ENCODE data around the gene MYL2.
"Not testable (repeated sequence)": the region's sequence is repeated elsewhere in the genome, so short reads cannot be mapped to it uniquely, and the experiment has no call there.

Gene MYL2, protein sequence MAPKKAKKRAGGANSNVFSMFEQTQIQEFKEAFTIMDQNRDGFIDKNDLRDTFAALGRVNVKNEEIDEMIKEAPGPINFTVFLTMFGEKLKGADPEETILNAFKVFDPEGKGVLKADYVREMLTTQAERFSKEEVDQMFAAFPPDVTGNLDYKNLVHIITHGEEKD

GRCh38 chr12:110920324-110920910, at the start of gene MYL2:
TSS of gene MYL2 (minus strand) at chr12:110920579. CDS start at chr12:110920529, 50 bp downstream.
- DNase-seq: no peak

GRCh38 chr12:110966081-110966760, 45.8 kb upstream of the MYL2 start:
- no peak for DNase-seq

GRCh38 chr12:110965574-110965973, 45.2 kb upstream of the MYL2 start:
- no peak for DNase-seq

DNA sequence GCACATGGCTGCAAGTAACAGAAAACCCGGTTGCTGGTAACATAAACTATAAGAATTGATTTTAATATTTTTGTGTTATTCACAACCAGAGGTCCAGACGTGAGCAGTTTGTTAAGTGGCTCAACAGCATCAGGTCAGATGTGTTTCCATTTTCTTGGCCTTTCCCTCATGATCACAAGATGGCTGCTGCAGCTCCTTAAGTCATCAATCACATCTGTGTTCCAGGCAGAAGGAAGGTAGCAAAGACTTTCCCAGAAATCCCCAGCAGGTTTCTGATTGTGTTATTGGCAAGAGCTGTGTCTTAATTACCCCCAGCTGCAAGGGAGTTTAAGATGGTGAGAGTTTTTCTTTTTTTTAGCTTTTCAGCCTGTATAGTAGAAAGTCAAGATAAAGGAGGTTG, 40.4 kb upstream of the MYL2 start:
- no peak for DNase-seq

- no peak for DNase-seq
Measured at GRCh38 chr12:110957652-110958051, 37.3 kb upstream of the MYL2 start.

- no peak for DNase-seq
Measured at GRCh38 chr12:110957159-110957558, 36.8 kb upstream of the MYL2 start.

DNA sequence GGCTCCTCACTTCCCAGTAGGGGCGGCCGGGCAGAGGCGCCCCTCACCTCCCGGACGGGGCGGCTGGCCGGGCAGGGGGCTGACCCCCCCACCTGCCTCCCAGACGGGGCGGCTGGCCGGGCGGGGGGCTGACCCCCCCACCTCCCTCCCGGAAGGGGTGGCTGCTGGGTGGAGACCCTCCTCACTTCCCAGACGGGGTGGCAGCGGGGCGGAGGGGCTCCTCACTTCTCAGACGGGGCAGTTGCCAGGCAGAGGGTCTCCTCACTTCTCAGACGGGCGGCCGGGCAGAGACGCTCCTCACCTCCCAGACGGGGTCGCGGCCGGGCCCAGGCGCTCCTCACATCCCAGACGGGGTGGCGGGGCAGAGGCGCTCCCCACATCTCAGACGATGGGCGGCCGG, 30.5 kb upstream of the MYL2 start:
- DNase-seq: not testable (repeated sequence)

DNA sequence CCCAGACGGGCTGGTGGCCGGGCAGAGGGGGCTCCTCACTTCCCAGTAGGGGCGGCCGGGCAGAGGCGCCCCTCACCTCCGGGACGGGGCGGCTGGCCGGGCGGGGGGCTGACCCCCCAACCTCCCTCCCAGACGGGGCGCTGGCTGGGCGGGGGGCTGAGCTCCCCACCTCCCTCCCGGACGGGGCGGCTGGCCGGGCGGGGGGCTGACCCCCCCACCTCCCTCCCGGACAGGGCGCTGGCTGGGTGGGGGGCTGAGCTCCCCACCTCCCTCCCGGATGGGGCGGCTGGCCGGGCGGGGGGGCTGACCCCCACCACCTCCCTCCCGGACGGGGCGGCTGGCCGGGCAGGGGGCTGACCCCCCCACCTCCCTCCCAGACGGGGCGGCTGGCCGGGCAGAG, 30.1 kb upstream of the MYL2 start:
- DNase-seq: not testable (repeated sequence)

GRCh38 chr12:110948041-110948440, 27.7 kb upstream of the MYL2 start:
- DNase-seq: no peak

- DNase-seq: no peak
Measured at GRCh38 chr12:110943373-110943772, 23.0 kb upstream of the MYL2 start.

- DNase-seq: no peak
Measured at GRCh38 chr12:110941391-110941790, 21.0 kb upstream of the MYL2 start.

DNA sequence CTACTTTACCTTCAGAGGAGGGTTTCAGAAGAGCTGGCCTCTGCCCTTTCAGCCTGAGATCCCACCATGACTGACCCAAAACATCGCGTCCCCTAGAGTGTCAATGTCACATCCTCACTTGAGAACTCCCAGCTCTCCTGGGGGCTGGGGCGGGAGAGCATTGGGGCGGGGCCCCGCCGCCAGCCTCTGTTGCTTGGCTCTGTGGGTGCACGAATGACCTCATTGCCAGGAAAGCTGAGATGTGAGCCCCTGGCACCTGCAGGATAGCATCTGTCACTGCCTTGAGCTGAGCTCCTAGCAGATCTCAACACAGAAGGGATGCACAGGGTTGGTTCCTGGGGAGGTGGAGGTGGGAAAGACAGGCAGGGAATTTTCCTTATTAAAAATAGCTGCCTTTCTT, 20.6 kb upstream of the MYL2 start:
- DNase-seq: no peak

GRCh38 chr12:110940296-110940695, 19.9 kb upstream of the MYL2 start:
- DNase-seq: no peak

DNA sequence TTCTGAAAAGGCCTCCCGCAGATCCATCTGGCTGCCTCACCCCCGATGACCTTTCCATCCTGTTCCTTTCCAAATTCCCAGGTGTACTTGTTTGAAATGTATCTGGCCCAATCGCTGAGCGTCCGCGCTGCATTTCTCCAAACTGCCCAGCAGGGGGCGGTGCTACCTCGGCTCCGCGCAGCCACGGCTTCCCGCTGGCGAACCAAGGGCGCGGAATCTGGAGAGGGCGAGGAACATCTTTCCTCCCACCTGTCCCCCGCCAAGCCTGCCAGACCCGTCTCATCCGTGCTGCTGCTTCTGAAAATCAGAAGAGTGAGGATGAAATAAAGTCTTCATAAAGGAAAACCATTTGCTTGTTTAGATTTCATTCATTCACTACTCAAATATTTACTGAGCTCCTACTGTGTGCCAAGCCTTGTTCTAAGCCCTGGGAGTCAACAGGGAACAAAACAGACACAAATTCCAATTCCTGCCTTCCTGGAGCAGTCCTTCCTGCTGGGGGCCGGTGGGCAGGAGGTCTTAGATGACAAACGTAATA, 16.8 kb upstream of the MYL2 start:
- DNase-seq: peak; percentile 42 to 48

GRCh38 chr12:110936367-110937103, 16.2 kb upstream of the MYL2 start:
- DNase-seq: no peak

DNA sequence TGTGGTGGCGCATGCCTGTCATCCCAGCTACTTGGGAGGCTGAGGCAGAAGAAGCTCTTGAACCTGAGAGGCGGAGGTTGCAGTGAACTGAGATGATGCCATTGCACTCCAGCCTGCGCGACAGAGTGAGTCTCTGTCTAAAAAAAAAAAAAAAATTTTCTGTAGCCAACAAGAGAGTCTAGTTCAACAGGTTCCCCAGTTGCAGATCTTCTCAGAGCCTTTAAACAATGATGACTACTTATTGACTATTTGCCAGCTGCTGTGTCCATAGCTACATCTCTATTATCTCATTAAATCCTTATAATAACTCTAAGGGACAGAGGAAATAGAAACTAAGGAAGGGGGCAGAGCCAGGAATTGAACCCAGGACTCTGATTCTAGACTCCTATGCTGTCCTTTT, 15.2 kb upstream of the MYL2 start:
- DNase-seq: no peak

DNA sequence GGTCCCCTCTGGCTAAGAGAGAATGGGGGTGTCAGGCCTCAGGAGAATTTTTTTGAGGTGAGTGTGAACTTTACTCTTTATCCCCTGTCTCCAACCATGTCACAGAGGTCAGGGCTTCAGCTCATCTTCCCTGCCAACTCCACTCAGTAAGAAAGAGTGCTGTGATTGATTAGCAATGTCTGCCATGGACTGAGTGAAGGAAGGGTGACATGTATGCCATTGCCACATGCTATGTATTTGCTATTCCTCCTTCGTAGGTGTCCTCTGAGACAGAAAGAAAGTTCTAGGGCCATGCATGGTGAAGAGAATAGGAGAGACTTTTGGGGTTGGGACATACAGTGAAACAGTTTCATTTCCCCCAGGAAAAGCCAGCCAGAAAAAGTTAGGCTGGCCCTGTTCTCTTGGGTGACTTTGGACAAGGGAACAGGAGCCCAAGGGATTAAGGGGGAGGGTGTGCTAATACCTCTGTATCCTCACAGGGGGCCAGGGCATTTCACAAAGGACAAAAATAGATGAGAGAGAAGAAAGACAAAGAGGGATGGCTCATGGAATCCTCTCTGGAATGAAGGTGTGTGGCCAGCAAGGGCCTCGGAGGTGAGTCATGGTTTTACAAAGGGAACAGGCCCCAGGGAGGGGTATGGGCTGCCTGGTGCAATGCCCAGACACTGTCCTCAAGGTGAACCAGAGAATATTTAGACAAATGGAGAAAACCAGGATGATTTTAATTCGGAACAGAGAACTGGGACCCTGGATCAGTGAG, 13.9 kb upstream of the MYL2 start:
- DNase-seq: no peak

GRCh38 chr12:110933326-110933974, 13.1 kb upstream of the MYL2 start:
- no peak for DNase-seq

GRCh38 chr12:110932046-110932445, 11.7 kb upstream of the MYL2 start:
- no peak for DNase-seq

- no peak for DNase-seq
Measured at GRCh38 chr12:110931315-110931728, 10.9 kb upstream of the MYL2 start.

- DNase-seq: no peak
Measured at GRCh38 chr12:110930348-110931314, 10.3 kb upstream of the MYL2 start.

All from CD4-positive, alpha-beta T cell treated with Interleukin-1 beta for 1 hour (primary cell).